Activated T-cell treated with anti-CD3 and anti-CD28 coated beads, Interleukin-2, amount 50 U/mL, for 48 hours (primary cell): ENCODE results near the gene RBM33.
A peak's percentile ranks its signal among the peaks of the same experiment; 100 is the strongest.

Experiments used
- DNase-seq, 2 experiments: peaks; one replicate each; pipeline ENCODE4 v3.0.0-alpha.2; 2020

The RBM33 gene

DNA sequence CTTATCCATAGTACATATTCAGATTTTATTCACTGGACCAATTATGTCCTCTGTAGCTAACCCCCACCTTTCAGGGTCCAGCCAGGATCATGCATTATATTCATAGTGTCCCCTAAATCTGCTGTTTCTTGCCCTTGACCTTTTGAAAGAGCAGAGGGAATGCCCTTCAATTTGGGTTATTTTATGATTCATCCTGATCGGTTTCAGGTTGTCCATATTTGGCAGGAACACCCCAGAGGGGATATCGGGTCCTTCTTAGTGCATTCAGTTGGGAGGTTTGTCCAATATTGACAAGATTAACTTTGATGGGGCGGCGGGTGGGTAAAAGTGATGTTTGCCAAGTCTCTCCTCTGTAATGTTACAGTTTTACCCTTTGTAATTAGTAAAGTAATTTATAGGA, 106.9 kb downstream of the RBM33 start:
- DNase-seq = no peak

DNA sequence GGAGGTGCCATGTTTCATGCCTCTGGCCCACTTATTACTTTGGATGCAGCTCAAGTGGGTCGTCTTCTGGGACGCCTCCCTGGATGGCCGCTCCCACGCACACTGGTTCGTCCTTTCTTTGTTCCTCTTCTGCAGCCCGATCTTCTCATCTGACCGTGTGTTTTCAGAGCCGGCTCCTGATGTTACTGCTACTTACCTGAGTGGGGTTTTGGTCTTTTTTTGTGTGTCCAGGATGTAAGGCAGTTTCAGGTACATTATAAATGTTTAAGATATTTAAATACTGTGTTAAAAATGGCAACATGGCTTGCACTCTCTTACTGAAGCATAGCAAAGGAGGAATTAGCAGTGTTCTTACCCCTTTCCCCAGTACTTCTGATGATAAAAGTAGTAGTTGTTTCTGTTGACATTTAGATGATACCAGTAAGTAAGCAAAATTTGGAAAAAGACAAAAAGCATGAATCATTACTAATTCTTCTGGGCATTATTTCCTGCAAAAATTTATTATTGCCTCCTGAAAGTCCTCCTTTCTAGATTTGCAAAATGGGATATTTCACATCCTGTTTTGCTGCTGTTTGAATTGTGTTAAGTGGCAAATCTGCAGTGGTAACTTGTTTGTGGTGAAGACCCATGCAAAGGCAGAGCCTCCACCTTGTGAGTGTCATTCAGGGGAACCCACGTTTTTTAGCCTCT, 108.4 kb downstream of the RBM33 start:
- no peak for DNase-seq

GRCh38 chr7:155753446-155753965, 109.0 kb downstream of the RBM33 start:
- DNase-seq = no peak

GRCh38 chr7:155754165-155754564, 109.7 kb downstream of the RBM33 start:
- DNase-seq = no peak

GRCh38 chr7:155755026-155755425, 110.6 kb downstream of the RBM33 start:
- DNase-seq = no peak

- no peak for DNase-seq
These were observed 111.9 kb downstream of the RBM33 start for GRCh38 chr7:155756322-155756721.

DNA sequence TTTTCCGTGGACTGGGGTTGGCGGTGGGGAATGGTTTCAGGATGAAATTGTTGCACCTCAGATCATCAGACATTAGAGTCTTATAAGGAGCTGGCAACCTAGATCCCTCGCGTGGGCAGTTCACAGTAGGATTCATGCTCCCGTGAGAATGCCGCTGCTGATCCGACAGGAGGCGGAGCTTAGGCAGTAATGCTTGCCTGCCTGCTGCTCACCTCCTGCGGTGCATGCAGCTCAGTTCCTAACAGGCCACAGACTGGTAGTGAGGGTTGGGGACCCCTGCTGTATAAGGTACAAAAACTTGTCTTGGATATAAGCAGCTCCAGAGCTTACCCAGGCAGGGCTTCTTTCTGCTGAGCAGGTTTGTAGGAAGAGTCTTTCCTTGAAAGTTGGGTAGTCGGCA, 113.9 kb downstream of the RBM33 start:
- no peak for DNase-seq

GRCh38 chr7:155759740-155760430, 115.4 kb downstream of the RBM33 start:
- DNase-seq = no peak

DNA sequence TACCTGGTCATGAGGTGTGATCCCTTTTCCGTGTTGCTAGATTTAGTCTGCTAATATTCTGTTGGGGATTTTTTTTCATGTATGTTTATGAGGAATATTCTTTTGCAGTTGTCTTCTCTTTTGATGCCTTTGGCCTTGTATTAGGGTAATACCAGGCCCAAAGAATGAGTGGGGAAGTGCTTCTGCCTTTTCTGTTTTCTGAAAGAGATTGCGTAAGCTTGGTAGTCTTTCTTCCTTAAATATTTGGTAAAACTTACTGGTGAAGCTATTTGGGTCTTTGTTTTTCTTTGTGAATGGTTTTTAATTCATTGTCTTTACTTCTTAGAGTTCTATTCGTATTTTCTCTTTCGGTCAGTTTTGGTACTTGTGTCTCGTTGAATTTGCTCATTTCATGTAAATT, 116.7 kb downstream of the RBM33 start:
- DNase-seq = no peak

DNA sequence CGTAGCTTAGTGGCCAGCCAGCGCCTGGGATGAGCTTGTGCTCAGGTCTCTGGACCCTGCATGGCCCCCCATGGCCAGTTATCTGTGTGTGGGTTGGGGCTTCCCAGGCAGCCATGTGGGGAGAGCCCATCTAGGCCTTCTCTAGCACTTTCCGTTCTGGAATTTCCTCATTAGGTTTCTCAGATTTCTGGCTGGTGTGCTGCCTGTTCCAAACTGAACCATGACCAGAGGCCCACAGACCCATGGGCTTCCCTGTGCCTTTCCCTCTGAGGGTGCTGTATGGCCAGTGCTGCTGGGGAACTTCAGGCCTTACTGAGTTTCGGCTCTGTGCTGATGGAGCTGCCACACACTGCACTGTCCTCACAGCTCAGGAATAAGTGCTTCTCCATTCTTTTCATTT, 117.6 kb downstream of the RBM33 start:
- no peak for DNase-seq

GRCh38 chr7:155762655-155763054, 118.2 kb downstream of the RBM33 start:
- no peak for DNase-seq

GRCh38 chr7:155763122-155763521, 118.7 kb downstream of the RBM33 start:
- DNase-seq = no peak

DNA sequence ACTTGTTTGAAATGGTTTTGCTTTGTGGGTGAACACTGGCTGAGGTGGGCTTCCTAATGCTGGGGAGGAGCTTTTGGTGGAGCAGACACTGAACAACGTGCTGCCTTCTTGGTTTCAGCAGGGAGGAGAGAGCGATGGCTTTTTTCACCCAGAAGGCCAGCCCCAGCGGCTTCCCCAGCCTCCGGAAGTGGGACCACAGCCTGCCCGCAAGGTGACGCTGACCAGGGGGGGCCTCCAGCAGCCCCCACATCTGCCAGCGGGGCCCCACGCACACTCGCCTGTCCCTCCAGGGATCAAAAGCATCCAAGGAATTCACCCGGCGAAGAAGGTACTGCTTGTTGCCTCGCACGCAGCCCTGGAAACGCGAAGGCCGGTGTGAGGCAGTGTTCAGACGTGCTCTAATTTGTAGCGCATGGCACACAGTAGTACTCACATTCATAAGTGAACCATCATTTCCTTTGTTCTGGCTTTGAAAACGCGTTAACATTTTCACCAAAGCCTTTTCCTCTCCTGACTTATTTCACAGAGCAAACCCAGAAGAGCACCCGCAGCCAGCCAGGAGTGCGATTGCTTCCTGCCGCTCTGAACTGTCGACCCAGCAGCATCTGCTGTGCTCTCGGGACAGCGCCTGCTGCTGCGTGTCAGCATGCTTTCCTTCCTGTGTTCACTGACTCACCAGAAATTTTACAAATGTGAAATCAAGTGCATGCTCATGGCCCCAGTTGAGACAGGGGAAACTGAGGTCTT, 119.4 kb downstream of the RBM33 start:
- DNase-seq = peak; percentile 70 to 76

GRCh38 chr7:155764438-155764793, 120.0 kb downstream of the RBM33 start:
- DNase-seq = peak; percentile 69 to 76

DNA sequence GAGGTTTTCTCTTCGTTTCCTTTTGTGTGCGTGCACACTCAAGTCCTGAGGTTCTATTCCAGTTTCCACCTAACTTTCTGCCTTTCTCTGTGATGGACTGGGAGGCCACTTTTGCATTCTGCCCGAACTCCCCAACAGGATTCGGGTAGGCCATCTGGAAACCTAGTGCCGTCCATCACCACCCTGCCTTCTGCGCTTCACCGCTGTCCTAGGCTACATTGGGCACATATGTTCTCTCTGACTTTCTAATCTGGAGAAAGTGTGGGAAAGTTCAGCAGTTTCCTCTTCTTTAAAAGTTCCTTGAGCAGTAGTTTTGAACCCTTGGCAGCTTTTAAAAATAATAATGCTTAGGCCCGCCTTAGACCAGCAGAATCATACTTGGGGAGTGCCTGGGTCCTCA, 121.0 kb downstream of the RBM33 start:
- DNase-seq = no peak

- DNase-seq = no peak
These were observed 121.9 kb downstream of the RBM33 start for GRCh38 chr7:155766386-155766785.

GRCh38 chr7:155766966-155767916, 122.8 kb downstream of the RBM33 start:
- DNase-seq = no peak

- no peak for DNase-seq
These were observed 125.2 kb downstream of the RBM33 start for GRCh38 chr7:155769701-155770100.

DNA sequence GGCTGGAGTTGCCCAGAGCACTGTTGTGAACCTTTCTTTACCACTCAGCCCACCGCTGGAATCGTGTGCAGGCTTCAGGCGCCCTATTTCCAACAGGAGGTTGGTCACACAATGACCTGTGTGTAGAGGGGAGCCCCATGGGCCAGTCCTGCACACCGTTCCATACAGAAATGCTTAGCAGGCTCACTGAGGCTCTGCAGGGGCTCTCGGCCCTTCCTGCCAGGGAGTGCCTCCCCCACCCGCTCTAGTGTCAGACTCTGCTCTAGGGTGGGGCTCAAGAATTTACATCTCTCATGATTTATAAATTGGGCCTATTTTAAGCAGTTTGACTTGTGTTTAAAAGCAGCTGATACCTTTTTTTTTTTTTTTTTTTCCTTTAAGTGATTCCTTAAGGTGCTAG, 125.8 kb downstream of the RBM33 start:
- DNase-seq = no peak

DNA sequence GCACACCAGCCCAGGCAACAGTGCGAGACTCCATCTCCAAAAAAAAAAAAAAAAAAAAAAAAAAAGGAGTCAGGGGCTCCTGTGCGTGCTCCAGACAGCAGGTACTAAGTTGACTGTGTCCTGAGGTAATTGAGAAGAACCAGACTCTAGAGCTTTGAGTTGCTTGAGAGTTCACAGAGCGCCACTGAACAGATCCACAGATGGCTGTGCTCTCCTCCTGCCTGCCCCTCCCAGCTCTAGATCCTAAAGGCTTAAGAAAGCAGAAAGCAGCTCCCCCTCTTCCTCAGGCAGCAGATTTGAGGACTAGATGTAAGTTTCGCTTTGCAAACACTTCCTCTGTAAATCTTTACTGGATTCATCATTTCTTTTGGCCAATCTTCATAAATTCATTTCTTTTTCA, 129.1 kb downstream of the RBM33 start:
- DNase-seq = no peak

- DNase-seq = peak in 1 of 2 experiments; percentile 4
These were observed 130.5 kb downstream of the RBM33 start for GRCh38 chr7:155774947-155775346.

DNA sequence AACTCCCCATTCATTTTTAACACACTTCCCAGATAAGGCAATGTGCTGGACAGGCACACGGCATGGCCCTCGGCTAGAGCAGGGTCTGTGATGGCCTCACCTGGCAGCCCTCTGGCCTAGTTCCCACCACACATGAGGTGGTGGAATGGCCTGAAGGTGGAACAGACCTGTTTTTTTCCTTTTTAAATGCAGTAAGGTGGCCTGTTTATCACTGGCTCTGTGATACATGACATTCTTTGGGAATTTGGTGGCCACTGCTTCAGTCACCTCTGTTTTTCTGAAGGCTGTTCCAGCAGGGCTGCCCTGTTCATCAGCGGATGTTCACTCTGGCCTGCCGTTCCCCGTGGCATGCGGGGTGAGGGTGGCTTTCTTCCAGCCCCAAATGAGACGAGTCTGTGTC, 131.2 kb downstream of the RBM33 start:
- peak in 1 of 2 experiments; percentile 13 for DNase-seq

GRCh38 chr7:155776606-155777005, 132.1 kb downstream of the RBM33 start:
- DNase-seq = peak in 1 of 2 experiments; percentile 6
